Activated CD8-positive, alpha-beta memory T cell treated with anti-CD3 and anti-CD28 coated beads, Interleukin-2, amount 50 U/mL, for 48 hours (primary cell): Measurements from ENCODE around the gene IQCF5.
A peak's percentile ranks its signal among the peaks of the same experiment; 100 is the strongest.
"Not testable (repeated sequence)": the region's sequence is repeated elsewhere in the genome, so short reads cannot be mapped to it uniquely, and the experiment has no call there.

ENCODE experiments used
- DNase-seq: peaks from one replicate; pipeline ENCODE4 v3.0.0-alpha.2; 2020

IQCF5 gene

GRCh38 chr3:51875501-51875900, at the start of gene IQCF5:
Gene IQCF5, minus strand, starts transcription at chr3:51875601. Its CDS starts 70 bp downstream, at chr3:51875531.
- DNase-seq: no peak

GRCh38 chr3:51921081-51921578, 45.7 kb upstream of the IQCF5 start:
- peak; percentile 28 for DNase-seq

- no peak for DNase-seq
Measured at GRCh38 chr3:51916418-51916817, 41.0 kb upstream of the IQCF5 start.

- DNase-seq: no peak
Measured at GRCh38 chr3:51908026-51908425, 32.6 kb upstream of the IQCF5 start.

- DNase-seq: no peak
Measured at GRCh38 chr3:51904034-51904823, 28.8 kb upstream of the IQCF5 start.

DNA sequence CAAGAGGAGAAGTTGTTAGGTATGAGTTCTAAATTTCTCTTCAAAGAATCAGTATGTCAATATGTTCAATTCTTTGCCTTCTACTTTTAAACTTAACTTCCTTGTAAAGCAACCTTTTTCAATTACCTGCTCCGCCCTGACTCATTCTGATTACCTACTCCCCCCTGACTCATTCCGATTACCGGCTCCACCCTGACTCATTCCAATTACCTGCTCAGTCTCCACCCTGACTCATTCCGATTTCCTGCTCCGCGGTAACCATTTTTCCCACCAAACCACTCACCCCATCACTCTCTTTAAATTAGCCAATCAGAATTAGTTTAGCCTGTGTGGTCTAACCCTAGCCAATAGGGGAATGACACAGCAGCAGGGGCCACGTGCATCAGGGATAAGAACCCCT, 27.0 kb upstream of the IQCF5 start:
- not testable (repeated sequence) for DNase-seq

- not testable (repeated sequence) for DNase-seq
Measured at GRCh38 chr3:51900043-51900442, 24.6 kb upstream of the IQCF5 start.

GRCh38 chr3:51897391-51897790, 22.0 kb upstream of the IQCF5 start:
- no peak for DNase-seq

GRCh38 chr3:51896607-51897305, 21.4 kb upstream of the IQCF5 start:
- no peak for DNase-seq

- no peak for DNase-seq
Measured at GRCh38 chr3:51894939-51895338, 19.5 kb upstream of the IQCF5 start.

GRCh38 chr3:51894391-51894790, 19.0 kb upstream of the IQCF5 start:
- DNase-seq: no peak

DNA sequence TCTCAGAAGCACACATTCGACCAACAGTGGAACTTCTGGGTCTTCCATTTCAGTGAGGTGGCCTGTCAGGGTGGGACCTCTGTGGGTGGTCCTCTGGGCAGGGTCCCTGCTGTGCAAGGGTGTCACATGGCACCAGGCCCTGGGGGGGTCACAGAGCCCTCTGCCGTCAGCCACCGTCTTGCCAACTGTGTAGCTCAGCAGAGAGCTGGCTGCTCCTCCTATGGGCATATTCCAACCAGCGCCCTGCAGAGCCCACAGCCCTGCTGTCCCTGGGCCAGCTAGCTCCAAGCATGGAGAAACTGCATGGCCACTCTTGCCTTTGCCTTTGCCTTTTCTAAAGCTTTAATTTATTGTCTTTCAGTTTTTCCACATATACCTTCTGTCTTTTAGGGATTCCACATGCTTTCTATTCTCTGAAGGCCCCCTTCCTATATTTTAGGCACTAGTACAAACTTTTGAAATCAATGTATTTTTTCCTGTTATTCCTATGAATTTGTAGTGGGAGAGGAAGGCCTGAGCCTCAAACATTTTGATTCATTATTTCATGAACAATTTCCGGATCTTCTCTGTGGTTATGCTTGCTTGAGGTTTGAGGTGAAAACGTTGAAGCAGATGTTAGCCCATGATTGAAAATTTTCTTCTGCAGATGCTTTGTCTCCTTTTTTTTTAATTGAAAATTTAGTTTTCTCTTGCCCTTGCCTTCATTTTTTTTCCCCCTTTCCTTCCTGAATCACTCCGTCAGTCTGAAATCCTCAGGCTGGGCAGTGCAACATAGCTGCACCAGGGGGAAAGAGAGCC, 16.0 kb upstream of the IQCF5 start:
- DNase-seq: no peak

DNA sequence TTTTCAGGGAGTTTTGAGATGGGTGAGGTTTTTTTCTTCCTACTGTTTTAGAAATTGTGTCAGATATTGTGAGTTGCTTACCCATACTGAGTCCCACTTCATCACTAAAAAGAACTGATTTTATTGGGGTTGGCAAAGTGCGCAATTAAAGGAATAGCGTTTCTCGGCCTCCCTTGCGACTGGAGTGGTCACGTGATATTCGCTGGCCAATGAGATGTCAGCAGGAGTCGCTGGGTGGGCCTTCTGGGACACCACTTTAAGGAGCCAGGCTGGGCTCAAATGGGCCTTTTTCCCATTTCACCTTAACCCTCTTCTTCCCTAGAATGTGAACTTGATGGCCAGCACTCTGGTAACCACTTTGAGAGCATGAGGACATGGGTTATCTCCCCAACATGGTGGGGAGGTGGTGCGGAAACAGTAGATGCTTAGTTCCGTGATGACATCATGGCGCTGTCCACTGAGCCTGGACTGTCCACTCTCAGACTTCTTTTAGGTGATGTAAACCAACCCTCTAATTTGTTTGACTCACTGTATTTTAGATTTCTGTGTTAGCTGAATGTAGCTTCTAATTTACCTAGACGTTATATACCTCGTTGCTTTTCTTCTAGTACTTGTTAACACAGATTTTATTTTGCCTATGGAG, 13.2 kb upstream of the IQCF5 start:
- no peak for DNase-seq

DNA sequence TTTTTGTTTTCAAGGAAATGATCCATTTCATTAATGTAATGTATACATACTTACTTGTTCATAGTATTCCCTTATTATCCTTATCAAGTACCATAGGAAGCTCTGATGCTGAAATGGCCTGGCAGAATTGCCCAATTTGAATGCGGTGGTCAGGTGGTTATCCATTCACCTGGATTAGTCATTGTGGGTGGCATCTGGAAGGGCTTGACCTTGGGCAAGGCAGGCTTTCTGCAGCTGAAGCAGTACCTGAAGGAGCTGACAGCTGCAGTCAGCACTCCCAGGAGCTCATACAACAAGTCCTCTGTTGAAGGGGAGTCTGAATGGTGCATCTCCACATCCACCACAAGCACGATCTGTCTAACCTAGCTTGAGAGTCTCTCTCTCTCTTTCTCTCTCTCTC, 12.2 kb upstream of the IQCF5 start:
- DNase-seq: no peak

GRCh38 chr3:51886447-51886846, 11.0 kb upstream of the IQCF5 start:
- no peak for DNase-seq

DNA sequence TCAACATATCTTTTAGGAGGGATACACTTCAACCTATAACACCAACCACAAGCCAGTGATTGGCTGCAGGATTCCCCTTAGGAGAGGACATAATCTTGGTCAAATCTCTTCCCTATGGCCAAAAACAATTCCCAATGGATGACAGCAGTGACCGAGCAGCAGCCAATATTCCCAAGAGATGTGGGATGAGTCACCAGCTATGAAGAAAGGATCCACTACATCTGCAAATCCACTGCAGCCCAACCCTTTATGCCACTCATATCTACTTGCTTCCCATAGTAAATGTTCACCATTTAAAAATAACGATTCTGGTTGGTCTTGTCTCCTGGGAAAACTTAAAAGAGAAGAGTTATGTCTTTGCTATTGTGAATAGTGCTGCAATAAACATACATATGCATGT, 4.5 kb upstream of the IQCF5 start:
- no peak for DNase-seq

GRCh38 chr3:51876186-51876585, 785 bp upstream of the IQCF5 start:
- DNase-seq: no peak

GRCh38 chr3:51874889-51875288, 512 bp downstream of the IQCF5 start:
- no peak for DNase-seq

GRCh38 chr3:51874411-51874810, 990 bp downstream of the IQCF5 start:
- DNase-seq: no peak

- no peak for DNase-seq
Measured at GRCh38 chr3:51873876-51874275, 1.5 kb downstream of the IQCF5 start.

- no peak for DNase-seq
Measured at GRCh38 chr3:51873253-51873766, 2.1 kb downstream of the IQCF5 start.

DNA sequence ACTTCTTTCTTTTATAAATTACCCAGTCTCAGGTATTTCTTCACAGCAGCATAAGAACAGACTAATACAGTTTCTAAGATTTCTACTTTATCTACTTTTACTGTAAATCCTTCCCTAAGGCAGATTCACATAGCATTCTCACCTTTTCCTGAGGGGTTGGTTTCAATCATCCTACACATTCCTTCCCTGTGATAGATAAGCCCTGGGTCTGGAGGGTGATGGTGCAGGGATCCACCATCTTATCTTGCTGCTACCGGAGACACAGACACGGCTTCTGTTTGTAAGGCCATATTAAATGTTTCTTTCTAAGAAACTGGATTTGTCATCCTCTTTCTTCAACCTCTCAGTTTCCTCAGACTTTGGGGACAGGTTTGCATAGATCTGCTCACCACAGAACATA, 6.1 kb downstream of the IQCF5 start:
- DNase-seq: no peak

DNA sequence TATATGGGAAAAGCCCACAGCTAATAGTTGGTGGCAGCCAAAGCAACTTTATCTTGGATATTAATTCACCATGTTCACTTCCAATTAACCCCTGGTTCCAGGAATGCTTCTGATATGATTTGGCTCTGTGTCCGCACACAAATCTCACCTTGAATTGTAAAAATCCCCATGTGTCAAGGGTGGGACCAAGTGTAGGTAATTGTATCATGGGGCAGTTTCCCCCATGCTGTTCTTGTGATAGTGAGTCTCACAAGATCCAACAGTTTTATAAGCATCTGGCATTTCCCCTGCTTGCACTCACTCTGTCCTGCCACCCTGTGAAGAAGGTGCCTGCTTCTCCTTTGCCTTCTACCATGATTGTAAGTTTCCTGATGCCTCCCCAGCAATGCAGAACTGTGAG, 6.5 kb downstream of the IQCF5 start:
- not testable (repeated sequence) for DNase-seq
